Hematopoietic multipotent progenitor cell (in vitro differentiated cells): ENCODE data around the gene SUMF1. TPM values are rescaled to one million over a fixed set of nuclear protein-coding genes. Genes with fewer than 3 reads are reported as not detected.

Experiments used
- DNase-seq, 3 donors: peaks; one replicate each; pipeline ENCODE4 v3.0.0-alpha.2; 2011 to 2015; ENCODE audit warnings: low read depth in 2 of 3, low spot score in 2 of 3
- total RNA-seq: library from RNA; depleted of rRNA; stranded (reverse); fragments of >200 nt; gene quantifications from one replicate; pipeline ENCODE4 v1.2.3, GENCODE V29; 2012

The SUMF1 gene
- total RNA-seq, 1 donor, result 66.8 TPM

GRCh38 chr3:4419386-4419785 lies 47.7 kb downstream of the SUMF1 start:
- DNase-seq, result no peak

GRCh38 chr3:4418156-4418555 lies 48.9 kb downstream of the SUMF1 start:
- DNase-seq, result no peak

- DNase-seq, result no peak
These were observed 49.6 kb downstream of the SUMF1 start for GRCh38 chr3:4417449-4417848.

GRCh38 chr3:4416961-4417360 lies 50.1 kb downstream of the SUMF1 start:
- no peak for DNase-seq

GRCh38 chr3:4416427-4416945 lies 50.6 kb downstream of the SUMF1 start:
- DNase-seq, result no peak

GRCh38 chr3:4413467-4413866 lies 53.6 kb downstream of the SUMF1 start:
- no peak for DNase-seq

- DNase-seq, result no peak
These were observed 55.2 kb downstream of the SUMF1 start for GRCh38 chr3:4411833-4412232.

- no peak for DNase-seq
These were observed 55.8 kb downstream of the SUMF1 start for GRCh38 chr3:4411236-4411635.

GRCh38 chr3:4410606-4411005 lies 56.5 kb downstream of the SUMF1 start:
- DNase-seq, result no peak

GRCh38 chr3:4409971-4410573 lies 57.0 kb downstream of the SUMF1 start:
- no peak for DNase-seq

- peak in 2 of 3 donors; percentile 18 to 58 for DNase-seq
These were observed 57.7 kb downstream of the SUMF1 start for GRCh38 chr3:4409415-4409814.

- DNase-seq, result no peak
These were observed 58.1 kb downstream of the SUMF1 start for GRCh38 chr3:4408958-4409357.

- no peak for DNase-seq
These were observed 59.1 kb downstream of the SUMF1 start for GRCh38 chr3:4407941-4408340.

GRCh38 chr3:4406746-4407568 lies 60.1 kb downstream of the SUMF1 start:
- DNase-seq, result no peak

- DNase-seq, result no peak
These were observed 62.2 kb downstream of the SUMF1 start for GRCh38 chr3:4404881-4405280.

GRCh38 chr3:4401441-4401840 lies 65.6 kb downstream of the SUMF1 start:
- DNase-seq, result no peak

GRCh38 chr3:4399476-4399875 lies 67.6 kb downstream of the SUMF1 start:
- DNase-seq, result no peak

- DNase-seq, result no peak
These were observed 68.2 kb downstream of the SUMF1 start for GRCh38 chr3:4398941-4399245.

- DNase-seq, result no peak
These were observed 68.7 kb downstream of the SUMF1 start for GRCh38 chr3:4398120-4398940.

- DNase-seq, result no peak
These were observed 69.6 kb downstream of the SUMF1 start for GRCh38 chr3:4397466-4397865.

- no peak for DNase-seq
These were observed 70.5 kb downstream of the SUMF1 start for GRCh38 chr3:4396542-4396941.
